GM19372 (cell line): ENCODE data around the gene OSBPL3.
A peak's percentile ranks its signal among the peaks of the same experiment; 100 is the strongest.

Experiments
- ATAC-seq: cut with Tn5 transposase; IDR thresholded peaks from one replicate; pipeline ENCODE4 v1.9.1; 2021; ENCODE audit warnings: mild to moderate bottlenecking, low read depth, moderate library complexity; ENCODE audit not compliant: unreplicated experiment

Gene OSBPL3

GRCh38 chr7:24869572-24869971, 110.4 kb downstream of the OSBPL3 start:
- no peak for ATAC-seq

DNA sequence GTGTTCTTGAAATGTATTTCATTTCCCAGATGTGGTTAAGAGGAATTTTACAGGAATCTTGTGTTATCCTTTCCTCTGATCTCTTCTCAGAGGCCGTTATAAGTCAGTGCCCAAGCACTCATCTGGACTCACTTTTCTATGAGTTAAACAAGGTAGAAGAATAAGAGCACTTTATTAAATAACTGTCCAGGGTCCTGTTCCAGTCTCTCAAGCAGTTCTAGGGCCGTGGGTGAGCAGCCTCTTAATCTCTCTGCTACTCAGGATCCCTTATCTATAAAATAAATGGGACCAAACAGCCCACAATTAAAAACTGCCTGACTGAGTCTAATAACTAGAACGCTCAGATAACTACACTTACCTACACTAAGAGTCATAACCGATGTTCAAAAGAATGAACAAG, 111.2 kb downstream of the OSBPL3 start:
- no peak for ATAC-seq

- no peak for ATAC-seq
These were observed 113.9 kb downstream of the OSBPL3 start for GRCh38 chr7:24866004-24866615.

GRCh38 chr7:24864214-24864817, 115.7 kb downstream of the OSBPL3 start:
- ATAC-seq = no peak

- ATAC-seq = no peak
These were observed 116.4 kb downstream of the OSBPL3 start for GRCh38 chr7:24863626-24864025.

DNA sequence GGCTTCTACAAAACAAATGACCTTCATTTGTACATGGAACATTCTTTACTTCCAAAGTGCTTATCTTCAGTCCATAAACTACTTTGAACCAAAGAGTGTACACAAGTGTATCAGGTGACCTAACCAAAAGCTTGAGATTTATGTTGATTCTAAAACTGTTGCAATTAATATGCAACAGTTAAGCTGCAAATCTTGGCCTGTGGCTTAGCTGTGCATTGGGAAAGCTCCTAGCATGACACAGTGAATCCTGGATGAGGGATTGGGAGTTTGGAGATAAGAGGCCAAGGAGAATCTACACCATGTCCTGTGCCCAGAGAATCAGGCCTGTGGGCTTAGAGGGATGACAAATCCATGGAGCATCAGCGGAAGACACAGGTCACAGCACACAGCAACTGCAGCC, 117.5 kb downstream of the OSBPL3 start:
- no peak for ATAC-seq

GRCh38 chr7:24861336-24861735, 118.6 kb downstream of the OSBPL3 start:
- no peak for ATAC-seq

- no peak for ATAC-seq
These were observed 119.4 kb downstream of the OSBPL3 start for GRCh38 chr7:24860611-24861010.

- ATAC-seq = no peak
These were observed 121.6 kb downstream of the OSBPL3 start for GRCh38 chr7:24858108-24858977.

GRCh38 chr7:24857623-24858022, 122.4 kb downstream of the OSBPL3 start:
- ATAC-seq = no peak

- no peak for ATAC-seq
These were observed 125.1 kb downstream of the OSBPL3 start for GRCh38 chr7:24854866-24855265.

GRCh38 chr7:24851786-24852185, 128.2 kb downstream of the OSBPL3 start:
- no peak for ATAC-seq

- ATAC-seq = no peak
These were observed 131.1 kb downstream of the OSBPL3 start for GRCh38 chr7:24848878-24849277.

DNA sequence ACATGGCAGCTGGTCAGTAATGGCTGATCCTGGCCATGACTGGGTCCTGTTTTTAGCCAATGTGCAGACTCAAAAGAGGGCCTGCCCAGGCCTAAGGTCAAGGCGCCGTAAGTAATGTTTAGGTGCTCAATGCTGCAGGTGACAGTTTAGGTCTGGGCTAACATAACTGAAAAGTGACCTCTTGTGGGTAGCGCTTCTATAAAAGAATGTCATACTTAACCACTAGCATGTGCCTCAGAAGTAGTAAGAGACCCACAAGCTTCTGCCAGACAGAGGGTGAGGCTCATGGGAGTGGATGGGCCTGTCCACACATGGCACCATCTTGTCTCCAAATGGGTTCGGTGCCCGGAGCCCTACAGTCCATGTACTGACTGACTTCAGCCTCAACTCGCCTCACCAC, 132.2 kb downstream of the OSBPL3 start:
- ATAC-seq = no peak

GRCh38 chr7:24843821-24844434, 136.1 kb downstream of the OSBPL3 start:
- no peak for ATAC-seq

GRCh38 chr7:24842449-24843241, 137.3 kb downstream of the OSBPL3 start:
- no peak for ATAC-seq

DNA sequence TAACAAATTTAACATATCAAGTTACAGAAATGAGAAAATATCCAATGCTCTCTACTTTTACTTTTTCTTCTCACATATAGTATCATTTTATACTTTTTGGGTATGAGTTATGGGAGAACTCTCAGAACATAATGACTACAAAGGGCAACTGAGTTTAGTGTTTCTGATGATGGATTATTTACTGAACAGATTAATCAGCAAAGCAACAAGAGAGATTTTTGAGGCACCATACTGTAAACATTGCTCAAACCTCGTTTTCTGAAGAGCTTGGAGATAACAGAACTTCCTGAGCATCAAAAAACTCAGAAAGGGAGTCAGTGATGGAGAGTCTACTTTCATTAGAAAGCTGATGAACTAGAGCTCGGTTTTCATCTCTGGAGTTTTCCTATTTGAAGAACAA, 137.9 kb downstream of the OSBPL3 start:
- ATAC-seq = no peak

GRCh38 chr7:24840563-24840962, 139.4 kb downstream of the OSBPL3 start:
- ATAC-seq = no peak

GRCh38 chr7:24836084-24836483, 143.9 kb downstream of the OSBPL3 start:
- peak; percentile 70 for ATAC-seq

DNA sequence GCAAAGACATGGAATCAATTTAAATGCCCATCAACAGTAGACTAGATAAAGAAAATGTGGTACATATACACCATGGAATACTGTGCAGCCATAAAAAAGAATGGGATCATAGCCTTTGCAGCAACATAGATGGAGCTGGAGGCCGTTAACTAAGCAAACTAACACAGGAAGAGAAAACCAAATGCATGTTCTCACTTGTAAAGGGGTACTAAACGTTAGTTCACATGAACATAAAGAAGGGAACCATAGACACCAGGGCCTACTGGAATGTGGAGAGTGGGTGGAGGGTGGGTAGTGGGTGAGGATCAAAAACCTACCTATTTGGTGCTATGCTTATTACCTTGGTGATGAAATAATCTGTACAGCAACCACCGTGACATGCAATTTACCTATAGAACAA, 144.3 kb downstream of the OSBPL3 start:
- no peak for ATAC-seq
